ENCODE results near the gene ZDHHC14.

Gene ZDHHC14

GRCh38 chr6:157677235-157677634 lies 296.2 kb downstream of the ZDHHC14 start:
- no peak for TF ChIP-seq CTCF (IDR thresholded peaks at IDR 0.05; ENCODE audit: insufficient read depth, low read length, missing control alignments)
- CTCF ChIA-PET, result interaction anchor here (5.4 kb wide), 1 partner anchor 11 kb away, joined by 34 read pairs; no protein-coding TSS in a partner anchor
- POLR2A ChIA-PET, result no interaction called here
- no peak for DNase-seq (ENCODE audit: low read depth, low spot score)
- no peak overlapping the region for H3K4me3 ChIP-seq (ENCODE audit: low read depth, low read length)

- TF ChIP-seq CTCF (IDR thresholded peaks at IDR 0.05; ENCODE audit: insufficient read depth, low read length, missing control alignments), result no peak
- ChIA-PET POLR2A (interaction anchor here (1.3 kb wide), 1 partner anchor 10 kb away, joined by 3 read pairs; no protein-coding TSS in a partner anchor), CTCF (interaction anchor here (1.5 to 5.4 kb wide), 4 partner anchors 10 to 14 kb away, joined by 4 to 34 read pairs (median 7); no protein-coding TSS in a partner anchor)
- H3K4me3 ChIP-seq (ENCODE audit: low read depth, low read length), result no peak overlapping the region
- DNase-seq (ENCODE audit: low read depth, low spot score), result no peak
These were observed 298.9 kb downstream of the ZDHHC14 start for GRCh38 chr6:157679605-157680580.

GRCh38 chr6:157681041-157681650 lies 300.2 kb downstream of the ZDHHC14 start:
- no peak for DNase-seq (ENCODE audit: low read depth, low spot score)
- TF ChIP-seq CTCF (IDR thresholded peaks at IDR 0.05; ENCODE audit: insufficient read depth, low read length, missing control alignments), result no peak
- POLR2A ChIA-PET, result no interaction called here
- CTCF ChIA-PET, result interaction anchor here (0.7 to 1.5 kb wide), 3 partner anchors 13 to 358 kb away, joined by 3 to 8 read pairs (median 4); partner anchors contain the start of gene TMEM242
- H3K4me3 ChIP-seq (ENCODE audit: low read depth, low read length), result no peak overlapping the region

- TF ChIP-seq CTCF (IDR thresholded peaks at IDR 0.05; ENCODE audit: insufficient read depth, low read length, missing control alignments), result no peak
- no peak for DNase-seq (ENCODE audit: low read depth, low spot score)
- POLR2A ChIA-PET, result no interaction called here
- H3K4me3 ChIP-seq (ENCODE audit: low read depth, low read length), result no peak overlapping the region
- CTCF ChIA-PET, result interaction anchor here (0.9 to 2.1 kb wide), 3 partner anchors 13 to 77 kb away, joined by 4 to 12 read pairs (median 11); no protein-coding TSS in a partner anchor
These were observed 302.0 kb downstream of the ZDHHC14 start for GRCh38 chr6:157682856-157683481.

- DNase-seq (ENCODE audit: low read depth, low spot score), result no peak
- ChIA-PET POLR2A (no interaction called here), CTCF (interaction anchor here (0.9 to 2.1 kb wide), 3 partner anchors 13 to 76 kb away, joined by 4 to 12 read pairs (median 11); no protein-coding TSS in a partner anchor)
- H3K4me3 ChIP-seq (ENCODE audit: low read depth, low read length), result no peak overlapping the region
- no peak for TF ChIP-seq CTCF (IDR thresholded peaks at IDR 0.05; ENCODE audit: insufficient read depth, low read length, missing control alignments)
These were observed 302.7 kb downstream of the ZDHHC14 start for GRCh38 chr6:157683707-157684106.

Measured in AG04449 (cell line).